HepG2 (cell line): ENCODE data around the gene PPP1R13B. TPM values are rescaled to one million over a fixed set of nuclear protein-coding genes. Genes with fewer than 3 reads are reported as not detected.

ENCODE experiments used
- ATAC-seq: fragments of 200-7000 bp; cut with Tn5 transposase; 3 replicates; pipeline ENCODE4 v1.9.1; 2020; ENCODE audit warnings: mild to moderate bottlenecking, moderate library complexity
- BruUV-seq: library from RNA; stranded (reverse); fragments of 400-500 nt; replicated peaks from 2 replicates; lab custom pipeline; 2021; lab: Mats Ljungman, UMichigan
- CTCF ChIA-PET: fragments of 300-600 bp; formaldehyde crosslinking; extraction: SDS; loops from one replicate; lab custom pipeline; 2021; ENCODE audit warnings: low total read pairs, inconsistent platforms, low intra/inter-chr PET ratio; lab: Yijun Ruan, JAX
- POLR2A ChIA-PET: fragments of 350-600 bp; sonication (Branson Sonifier 250); formaldehyde crosslinking; loops from one replicate; lab custom pipeline; 2020; ENCODE audit warnings: antibody characterized with exemption, inconsistent platforms; lab: Yijun Ruan, JAX
- DNase-seq: peaks from one replicate; pipeline ENCODE4 v3.0.0-alpha.2; 2015; ENCODE audit warnings: low spot score
- FAIRE-seq: peaks from 3 replicates; lab custom pipeline; 2011; peaks lifted over from hg19 to GRCh38; lab: Jason Lieb, UNC
- H2AFZ ChIP-seq: one replicate; pipeline ENCODE4 v1.6.1; 2011; ENCODE audit warnings: low read length, inconsistent platforms
- H3K27ac ChIP-seq: fragments of 300-600 bp; 3 replicates; pipeline ENCODE4 v1.8.0; 2011; ENCODE audit warnings: mixed run types, mild to moderate bottlenecking, mixed read lengths, low read length, inconsistent platforms; ENCODE audit not compliant: insufficient read depth; ENCODE audit errors: extremely low read length
- H3K27me3 ChIP-seq, 2 experiments: fragments of 200-600 bp in 1 of 2; 2 replicates in 1 of 2; 3 replicates in 1 of 2; pipeline versions ENCODE4 v1.6.0 to v1.8.0; 2011; ENCODE audit warnings: low read length in 2 of 2, mild to moderate bottlenecking in 2 of 2, moderate library complexity in 2 of 2, inconsistent platforms in 1 of 2; ENCODE audit not compliant: insufficient read depth in 2 of 2, control insufficient read depth in 1 of 2
- H3K36me3 ChIP-seq, 2 experiments: fragments of 200-600 bp in 1 of 2; replicated peaks in 1 of 2; 2 replicates in 1 of 2; 3 replicates in 1 of 2; pipeline versions ENCODE4 v1.5.1 to v1.8.0; 2011; ENCODE audit warnings: low read length in 2 of 2, inconsistent platforms in 1 of 2; ENCODE audit not compliant: insufficient read depth in 2 of 2, control insufficient read depth in 1 of 2
- H3K4me1 ChIP-seq: 2 replicates; pipeline ENCODE4 v1.5.1; 2012; ENCODE audit warnings: low read length, inconsistent platforms; ENCODE audit not compliant: insufficient read depth
- H3K4me2 ChIP-seq: 2 replicates; pipeline ENCODE4 v1.6.0; 2011; ENCODE audit warnings: low read depth, low read length, inconsistent platforms
- H3K4me3 ChIP-seq, 3 experiments: fragments of 200-600 bp in 1 of 3; sonication (generic), shearing (Covaris generic) in 1 of 3; replicated peaks in 1 of 3; 2 replicates each; pipeline ENCODE4 v1.5.1; 2011 to 2016; ENCODE audit warnings: low read length in 3 of 3, inconsistent platforms in 2 of 3, low read depth in 2 of 3, mild to moderate bottlenecking in 2 of 3, control low read depth in 1 of 3, mixed read lengths in 1 of 3; ENCODE audit not compliant: insufficient read depth in 1 of 3
- H3K79me2 ChIP-seq: one replicate; pipeline ENCODE4 v1.6.1; 2011; ENCODE audit warnings: low read length, inconsistent platforms; ENCODE audit not compliant: insufficient read depth
- H3K9ac ChIP-seq: 2 replicates; pipeline ENCODE4 v1.6.0; 2011; ENCODE audit warnings: mild to moderate bottlenecking, low read depth, low read length, inconsistent platforms; ENCODE audit not compliant: insufficient read depth
- H3K9me3 ChIP-seq: 2 replicates; pipeline ENCODE4 v1.5.1; 2012; ENCODE audit warnings: mild to moderate bottlenecking, low read length
- H4K20me1 ChIP-seq: 2 replicates; pipeline ENCODE4 v1.6.0; 2011; ENCODE audit warnings: inconsistent platforms, mild to moderate bottlenecking, low read length, moderate library complexity; ENCODE audit not compliant: insufficient read depth
- AHR ChIP-seq: IDR thresholded peaks from 2 replicates; pipeline ENCODE4 v1.6.1; 2018; ENCODE audit warnings: missing genetic modification reagents, missing compliant biosample characterization
- MEIS2 ChIP-seq: sonication (generic); formaldehyde crosslinking; IDR thresholded peaks from 2 replicates; pipeline ENCODE4 v1.9.0; 2021; ENCODE audit warnings: mild to moderate bottlenecking, missing genetic modification reagents
- NFE2L1 ChIP-seq: sonication (generic); formaldehyde crosslinking; IDR thresholded peaks from 2 replicates; pipeline ENCODE4 v1.4.0; 2020; ENCODE audit warnings: missing genetic modification reagents, mild to moderate bottlenecking, borderline replicate concordance
- NFKB2 ChIP-seq: sonication (generic); formaldehyde crosslinking; IDR thresholded peaks from 2 replicates; pipeline ENCODE4 v1.4.0; 2020; ENCODE audit warnings: missing genetic modification reagents, borderline replicate concordance
- PATZ1 ChIP-seq: sonication (generic); formaldehyde crosslinking; IDR thresholded peaks from 2 replicates; pipeline ENCODE4 v1.4.0; 2020; ENCODE audit warnings: missing genetic modification reagents
- SNAPC2 ChIP-seq: sonication (generic); formaldehyde crosslinking; IDR thresholded peaks from 2 replicates; pipeline ENCODE4 v1.8.1; 2022; ENCODE audit warnings: mild to moderate bottlenecking, missing genetic modification reagents
- SNAPC4 ChIP-seq: sonication (generic); formaldehyde crosslinking; IDR thresholded peaks from 2 replicates; pipeline ENCODE4 v1.4.0; 2020; ENCODE audit warnings: mild to moderate bottlenecking, missing genetic modification reagents
- SOX6 ChIP-seq, 2 experiments: fragments of 450-650 bp in 1 of 2; sonication (generic) in 1 of 2; formaldehyde crosslinking in 1 of 2; IDR thresholded peaks; 2 replicates each; pipeline versions ENCODE4 v1.4.0 to v1.6.1; 2017 to 2020; ENCODE audit warnings: antibody characterized with exemption in 1 of 2, mild to moderate bottlenecking in 1 of 2, missing genetic modification reagents in 1 of 2
- TARDBP ChIP-seq: sonication (generic); formaldehyde crosslinking; IDR thresholded peaks from 2 replicates; pipeline ENCODE4 v1.8.0; 2022; ENCODE audit warnings: mild to moderate bottlenecking, missing genetic modification reagents
- ZBTB33 ChIP-seq: sonication (generic); formaldehyde crosslinking; IDR thresholded peaks from 2 replicates; pipeline ENCODE4 v1.4.0; 2020; ENCODE audit warnings: missing genetic modification reagents
- ZEB1 ChIP-seq: IDR thresholded peaks from 2 replicates; pipeline ENCODE4 v1.6.1; 2012; ENCODE audit warnings: mild to moderate bottlenecking, low read depth, inconsistent platforms; ENCODE audit not compliant: insufficient replicate concordance
- ZNF775 ChIP-seq: sonication (generic); formaldehyde crosslinking; IDR thresholded peaks from 2 replicates; pipeline ENCODE4 v1.4.0; 2020; ENCODE audit warnings: missing genetic modification reagents, mild to moderate bottlenecking, moderate library complexity, borderline replicate concordance
- ZSCAN20 ChIP-seq: sonication (generic); formaldehyde crosslinking; IDR thresholded peaks from 2 replicates; pipeline ENCODE4 v1.4.0; 2020; ENCODE audit warnings: missing genetic modification reagents, mild to moderate bottlenecking, borderline replicate concordance
- ZSCAN9 ChIP-seq: IDR thresholded peaks from 2 replicates; pipeline ENCODE4 v1.6.1; 2016; ENCODE audit warnings: borderline replicate concordance
- WGBS: methylation state at CpG from one replicate; pipeline ENCODE4 v1.1.6; 2017; ENCODE audit warnings: low lambda C conversion rate; 5-methylcytosine and 5-hydroxymethylcytosine counted together
- in situ Hi-C: cut with HindIII; loops from 2 replicates; pipeline ENCODE4 v1.10.0; 2017; ENCODE audit warnings: low pct_unique_long_range_greater_than_20kb; ENCODE audit not compliant: extremely low pct_ligation_motif_present
- intact Hi-C: fragments of 100-400 bp; cut with micrococcal nuclease; formaldehyde crosslinking; loops from one replicate; pipeline ENCODE4 v1.10.0; 2022; ENCODE audit not compliant: unreplicated experiment
- polyA plus RNA-seq, 8 experiments: library from polyadenylated mRNA; depleted of rRNA in 3 of 8; stranded (reverse) in 7 of 8; unstranded in 1 of 8; fragments of >200 nt; fragmentation: Illumina TruSeq in 4 of 8; extraction: Trizol in 4 of 8; gene quantifications; 2 replicates each; pipeline versions ENCODE4 v1.2.1 to v1.2.3, GENCODE V29; 2011 to 2016; ENCODE audit warnings: low read depth in 4 of 8, missing spikeins in 1 of 8, mixed read lengths in 1 of 8; ENCODE audit not compliant: insufficient read depth in 1 of 8
- total RNA-seq, 5 experiments: library from RNA; depleted of rRNA; stranded (reverse); fragments of >200 nt; fragmentation: Illumina TruSeq; extraction: Trizol; gene quantifications; 2 replicates each; pipeline ENCODE4 v1.2.3, GENCODE V29; 2016; ENCODE audit warnings: low read depth in 1 of 5

The PPP1R13B gene
- total and polyA plus RNA-seq, 2 of the 13 experiments (the other 11 are each of a cell fraction or from before 2014, with no cell fraction given) = 4.6 to 9.4 TPM

- 99% methylated on average over 5 of the region's 9 CpGs for WGBS
- no peaks in the 10 kb centered on the region; a peak in 1 of 5 replicates for H3K36me3 ChIP-seq
- H3K79me2 ChIP-seq = no peaks in the 10 kb centered on the region
- H3K9ac ChIP-seq = peak overlapping the region; percentile 30; the same call in 1 of the 2 replicates
- no peak overlapping the region for H2AFZ ChIP-seq
- in situ Hi-C loops = no loop called here
- POLR2A ChIA-PET = interaction anchor here (1.0 to 6.2 kb wide), 3 partner anchors 9 to 17 kb away, joined by 3 to 84 read pairs (median 3); no protein-coding TSS in a partner anchor
- no peak for DNase-seq
- intact Hi-C loops = loop anchor here (1.0 kb wide), 1 partner anchor 21 kb away; no protein-coding TSS in a partner anchor
- no peak for FAIRE-seq
- H3K27me3 ChIP-seq = no peaks in the 10 kb centered on the region
- H3K27ac ChIP-seq = peak overlapping the region; percentile 21
- no peak overlapping the region for H3K4me3 ChIP-seq
- H4K20me1 ChIP-seq = no peaks in the 10 kb centered on the region
- no peaks in the 10 kb centered on the region for H3K9me3 ChIP-seq
- peak; percentile 39 for ATAC-seq
- H3K4me2 ChIP-seq = peak overlapping the region; percentile 28; the same call in 1 of the 2 replicates
- H3K4me1 ChIP-seq = peaks cover 64% of the 10 kb centered on the region
- CTCF ChIA-PET = no interaction called here
- no TSS peak for BruUV-seq
- 0 out of 2 replicates have a peak, but pooled peaks have one; percentile 41 for TF ChIP-seq NFE2L1
- no peak for TF ChIP-seq SNAPC2
- no peak for TF ChIP-seq ZEB1
- peak; percentile 16; the same call in 1 of the 2 replicates for TF ChIP-seq PATZ1 (CRISPR knock-in tag)
- TF ChIP-seq MEIS2 (CRISPR knock-in tag) = no peak
- TF ChIP-seq ZBTB33 = peak; percentile 70
- TF ChIP-seq ZNF775 (CRISPR knock-in tag) = no peak
- no peak for TF ChIP-seq ZSCAN20 (CRISPR knock-in tag)
- peak; percentile 22; the same call in 1 of the 2 replicates for TF ChIP-seq AHR (CRISPR knock-in tag)
- 0 out of 2 replicates have a peak, but pooled peaks have one; percentile 44 for TF ChIP-seq NFKB2
- TF ChIP-seq SOX6 (IDR thresholded peaks at IDR 0.05) = no peak
- TF ChIP-seq SOX6 (CRISPR knock-in tag; IDR thresholded peaks at IDR 0.05) = no peak
- no peak for TF ChIP-seq SNAPC4 (CRISPR knock-in tag)
- no peak for TF ChIP-seq ZSCAN9
- TF ChIP-seq TARDBP (CRISPR knock-in tag) = 0 out of 2 replicates have a peak, but pooled peaks have one; percentile 42
Measured at GRCh38 chr14:103870144-103870876, 22.9 kb upstream of the PPP1R13B start.
